GM10248 (cell line): ENCODE results near the gene ZNF526.

Experiments used
- CTCF ChIA-PET: fragments of 300-600 bp; sonication (Branson Sonifier 250); formaldehyde crosslinking; extraction: SDS; loops from one replicate; lab custom pipeline; 2021; ENCODE audit warnings: antibody characterized with exemption; lab: Yijun Ruan, JAX
- POLR2A ChIA-PET: fragments of 350-650 bp; sonication (Branson Sonifier 250); formaldehyde crosslinking; extraction: SDS; loops from one replicate; lab custom pipeline; 2020; ENCODE audit warnings: antibody characterized with exemption; lab: Yijun Ruan, JAX
- DNase-seq: peaks from one replicate; pipeline ENCODE4 v3.0.0; 2012; ENCODE audit errors: extremely low spot score
- CTCF ChIP-seq: IDR thresholded peaks from 2 replicates; pipeline ENCODE4 v1.5.1; 2012; ENCODE audit warnings: mild to moderate bottlenecking, low read depth; ENCODE audit errors: extremely low read depth, missing control alignments, control extremely low read depth

ZNF526 gene

GRCh38 chr19:42275103-42275502 is 55.0 kb downstream of the ZNF526 start:
- CTCF ChIA-PET: no interaction called here
- TF ChIP-seq CTCF: no peak
- POLR2A ChIA-PET: no interaction called here
- no peak for DNase-seq

- no peak for DNase-seq
- POLR2A ChIA-PET: no interaction called here
- CTCF ChIA-PET: interaction anchor here (8.0 kb wide), 1 partner anchor 31 kb away, joined by 87 read pairs; the partner anchor contains the start of gene GSK3A
- no peak for TF ChIP-seq CTCF
These were observed 55.4 kb downstream of the ZNF526 start for GRCh38 chr19:42275517-42275916.

- no peak for DNase-seq
- ChIA-PET CTCF (interaction anchor here (1.1 to 8.0 kb wide), 2 partner anchors 31 to 93 kb away, joined by 3 to 87 read pairs; partner anchors contain the start of gene GSK3A), POLR2A (no interaction called here)
- TF ChIP-seq CTCF: no peak
These were observed 56.2 kb downstream of the ZNF526 start for GRCh38 chr19:42276284-42276683.

GRCh38 chr19:42276821-42277220 is 56.7 kb downstream of the ZNF526 start:
- ChIA-PET POLR2A (no interaction called here), CTCF (interaction anchor here (1.1 to 8.0 kb wide), 3 partner anchors 32 to 144 kb away, joined by 3 to 87 read pairs (median 4); partner anchors contain the start of gene GSK3A)
- no peak for DNase-seq
- TF ChIP-seq CTCF: no peak
